Hepatocyte (in vitro differentiated cells): ENCODE measurements around the gene PDE4B.

Experiments
- EZH2 ChIP-seq: fragments of 200-600 bp; sonication (generic); IDR thresholded peaks from 2 replicates; pipeline ENCODE4 v1.6.1; 2016; ENCODE audit warnings: antibody characterized with exemption, mild to moderate bottlenecking, borderline replicate concordance
- TF ChIP-seq, protein P1 (sequence below): fragments of 200-600 bp; sonication (generic); IDR thresholded peaks from 2 replicates; pipeline ENCODE4 v1.5.1; 2016; ENCODE audit warnings: antibody characterized with exemption, mild to moderate bottlenecking; ENCODE audit not compliant: poor library complexity

DNA sequence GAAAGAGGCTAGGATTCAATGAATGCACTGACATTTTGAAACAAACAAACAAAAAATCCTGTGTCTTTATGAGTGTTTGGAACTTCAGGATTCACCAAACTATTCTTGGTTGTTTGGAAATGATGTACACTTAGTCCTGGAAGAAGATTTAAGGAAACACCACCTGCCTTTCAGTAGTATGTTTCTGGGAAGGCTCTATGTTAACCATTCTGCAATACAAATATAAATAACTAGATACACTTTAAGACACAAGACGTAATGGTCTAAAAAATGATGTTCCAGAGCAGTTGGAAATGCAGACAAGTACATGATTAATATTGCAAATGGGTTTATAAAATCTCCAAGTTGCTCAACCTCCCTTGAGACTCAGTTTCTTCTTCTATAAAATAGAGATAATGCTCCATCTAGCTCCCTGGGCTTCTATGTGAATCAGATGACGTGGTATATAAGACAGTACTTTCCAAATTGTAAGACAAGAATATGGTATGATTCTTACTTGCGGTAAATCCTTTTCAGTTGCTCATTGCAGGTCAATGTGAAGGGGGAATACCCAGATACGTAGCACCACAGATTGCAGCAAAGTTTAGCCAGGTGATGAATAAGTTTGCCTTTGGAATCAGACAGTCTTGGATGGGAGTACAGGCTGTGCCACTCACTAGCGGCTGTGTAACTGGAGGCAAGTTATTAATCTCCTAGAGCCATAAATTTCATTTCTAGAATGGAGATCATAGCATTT lies 516.5 kb downstream of the PDE4B start:
- no peak for TF ChIP-seq EZH2
- TF ChIP-seq, protein P1, sequence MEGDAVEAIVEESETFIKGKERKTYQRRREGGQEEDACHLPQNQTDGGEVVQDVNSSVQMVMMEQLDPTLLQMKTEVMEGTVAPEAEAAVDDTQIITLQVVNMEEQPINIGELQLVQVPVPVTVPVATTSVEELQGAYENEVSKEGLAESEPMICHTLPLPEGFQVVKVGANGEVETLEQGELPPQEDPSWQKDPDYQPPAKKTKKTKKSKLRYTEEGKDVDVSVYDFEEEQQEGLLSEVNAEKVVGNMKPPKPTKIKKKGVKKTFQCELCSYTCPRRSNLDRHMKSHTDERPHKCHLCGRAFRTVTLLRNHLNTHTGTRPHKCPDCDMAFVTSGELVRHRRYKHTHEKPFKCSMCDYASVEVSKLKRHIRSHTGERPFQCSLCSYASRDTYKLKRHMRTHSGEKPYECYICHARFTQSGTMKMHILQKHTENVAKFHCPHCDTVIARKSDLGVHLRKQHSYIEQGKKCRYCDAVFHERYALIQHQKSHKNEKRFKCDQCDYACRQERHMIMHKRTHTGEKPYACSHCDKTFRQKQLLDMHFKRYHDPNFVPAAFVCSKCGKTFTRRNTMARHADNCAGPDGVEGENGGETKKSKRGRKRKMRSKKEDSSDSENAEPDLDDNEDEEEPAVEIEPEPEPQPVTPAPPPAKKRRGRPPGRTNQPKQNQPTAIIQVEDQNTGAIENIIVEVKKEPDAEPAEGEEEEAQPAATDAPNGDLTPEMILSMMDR = no peak
